HK-2 (cell line): Measurements from ENCODE around the gene ATP6V1F.

Source experiments
- DNase-seq: peaks from one replicate; pipeline ENCODE4 v3.0.0-alpha.2; 2018; ENCODE audit not compliant: unreplicated experiment

The ATP6V1F gene

GRCh38 chr7:128848289-128849155 lies 14.1 kb upstream of the ATP6V1F start:
- no peak for DNase-seq

GRCh38 chr7:128849156-128849515 lies 13.5 kb upstream of the ATP6V1F start:
- no peak for DNase-seq

GRCh38 chr7:128849804-128850490 lies 12.7 kb upstream of the ATP6V1F start:
- no peak for DNase-seq

- DNase-seq = no peak
Measured at GRCh38 chr7:128852537-128853254, 10.0 kb upstream of the ATP6V1F start.

GRCh38 chr7:128853799-128854198 lies 8.9 kb upstream of the ATP6V1F start:
- DNase-seq = no peak

- DNase-seq = no peak
Measured at GRCh38 chr7:128854396-128854795, 8.3 kb upstream of the ATP6V1F start.

GRCh38 chr7:128855559-128855958 lies 7.1 kb upstream of the ATP6V1F start:
- no peak for DNase-seq

GRCh38 chr7:128856001-128856718 lies 6.5 kb upstream of the ATP6V1F start:
- no peak for DNase-seq

GRCh38 chr7:128858380-128859231 lies 4.0 kb upstream of the ATP6V1F start:
- no peak for DNase-seq

- DNase-seq = peak; percentile 21
Measured at GRCh38 chr7:128859232-128860157, 3.2 kb upstream of the ATP6V1F start.

GRCh38 chr7:128860158-128861073 lies 2.2 kb upstream of the ATP6V1F start:
- DNase-seq = peak; percentile 33

- no peak for DNase-seq
Measured at GRCh38 chr7:128861957-128862570, 592 bp upstream of the ATP6V1F start.

- peak; percentile 60 for DNase-seq
Measured at GRCh38 chr7:128863433-128863989, 855 bp downstream of the ATP6V1F start.

GRCh38 chr7:128865303-128865702 lies 2.6 kb downstream of the ATP6V1F start:
- DNase-seq = no peak

- DNase-seq = no peak
Measured at GRCh38 chr7:128865996-128866877, 3.6 kb downstream of the ATP6V1F start.

GRCh38 chr7:128867241-128867640 lies 4.6 kb downstream of the ATP6V1F start:
- no peak for DNase-seq
